GM18502 (cell line): ENCODE data around the gene KRTAP15-1.

Experiments used
- ATAC-seq: cut with Tn5 transposase; IDR thresholded peaks from one replicate; pipeline ENCODE4 v1.9.1; 2021; ENCODE audit warnings: mild to moderate bottlenecking; ENCODE audit not compliant: unreplicated experiment, poor library complexity

The KRTAP15-1 gene

GRCh38 chr21:30439975-30440374, at the start of gene KRTAP15-1:
KRTAP15-1 (plus strand) TSS chr21:30440275; CDS start chr21:30440328, 53 bp downstream.
- no peak for ATAC-seq

GRCh38 chr21:30391492-30392025, 48.5 kb upstream of the KRTAP15-1 start:
- ATAC-seq = no peak

GRCh38 chr21:30395731-30396130, 44.3 kb upstream of the KRTAP15-1 start, which contains the start of gene KRTAP13-1:
KRTAP13-1 (plus strand) TSS chr21:30396031; CDS start chr21:30396087, 56 bp downstream.
- ATAC-seq = no peak

- peak; percentile 80 for ATAC-seq
Observed at GRCh38 chr21:30408782-30409494, 31.1 kb upstream of the KRTAP15-1 start.

- ATAC-seq = no peak
Observed at GRCh38 chr21:30415993-30416392, 24.1 kb upstream of the KRTAP15-1 start.

GRCh38 chr21:30425826-30426225, 14.2 kb upstream of the KRTAP15-1 start, which contains the start of gene KRTAP13-3:
KRTAP13-3 (minus strand) TSS chr21:30425926; CDS start chr21:30425912, 14 bp downstream.
- ATAC-seq = no peak

- ATAC-seq = no peak
Observed at GRCh38 chr21:30426731-30427130, 13.3 kb upstream of the KRTAP15-1 start.

GRCh38 chr21:30430170-30430655, 9.9 kb upstream of the KRTAP15-1 start, which contains the start of gene KRTAP13-4:
KRTAP13-4 (plus strand) TSS chr21:30430220; CDS start chr21:30430276, 56 bp downstream.
- no peak for ATAC-seq

GRCh38 chr21:30434033-30434631, 5.9 kb upstream of the KRTAP15-1 start:
- peak; percentile 84 for ATAC-seq

- ATAC-seq = no peak
Observed at GRCh38 chr21:30437010-30437565, 3.0 kb upstream of the KRTAP15-1 start.

- no peak for ATAC-seq
Observed at GRCh38 chr21:30443226-30443625, 3.2 kb downstream of the KRTAP15-1 start.

- no peak for ATAC-seq
Observed at GRCh38 chr21:30444204-30444603, 4.1 kb downstream of the KRTAP15-1 start.

- no peak for ATAC-seq
Observed at GRCh38 chr21:30447056-30447455, 7.0 kb downstream of the KRTAP15-1 start.

GRCh38 chr21:30448514-30448913, 8.4 kb downstream of the KRTAP15-1 start:
- no peak for ATAC-seq

- ATAC-seq = no peak
Observed at GRCh38 chr21:30463713-30464112, 23.6 kb downstream of the KRTAP15-1 start.

GRCh38 chr21:30468900-30469714, 29.0 kb downstream of the KRTAP15-1 start:
- ATAC-seq = no peak

- ATAC-seq = no peak
Observed at GRCh38 chr21:30478004-30478403, 37.9 kb downstream of the KRTAP15-1 start.

- ATAC-seq = no peak
Observed at GRCh38 chr21:30479259-30479658, 39.2 kb downstream of the KRTAP15-1 start.

- ATAC-seq = no peak
Observed at GRCh38 chr21:30480145-30480544, 40.1 kb downstream of the KRTAP15-1 start, which contains the start of gene KRTAP19-1. KRTAP19-1 (minus strand) TSS chr21:30480367; CDS start chr21:30480317, 50 bp downstream.

GRCh38 chr21:30482130-30482529, 42.1 kb downstream of the KRTAP15-1 start:
- ATAC-seq = no peak
